ENCODE data around the gene BLNK. TPM values are rescaled to one million over a fixed set of nuclear protein-coding genes. Genes with fewer than 3 reads are reported as not detected.

BLNK gene
- total and polyA plus RNA-seq, 2 of the 13 experiments (the other 11 are each of a cell fraction or from before 2014, with no cell fraction given): not detected

GRCh38 chr10:96208946-96209345, 62.4 kb downstream of the BLNK start:
- Histone ChIP-seq H3K4me3 (replicated peaks in 1 of 3; ENCODE audit: insufficient read depth in 1 of 3, low read depth in 2 of 3, low read length in 3 of 3) (no peak overlapping the region), H2AFZ (ENCODE audit: low read length) (no peak overlapping the region), H3K27me3 (ENCODE audit: control insufficient read depth in 1 of 2, insufficient read depth in 2 of 2, low read length in 2 of 2) (peaks cover 2 to 4% of the 10 kb centered on the region in 2 experiments; a peak in 1 of 5 replicates), H3K9ac (ENCODE audit: insufficient read depth, low read depth, low read length) (no peak overlapping the region), H3K4me2 (ENCODE audit: low read depth, low read length) (no peak overlapping the region), H3K9me3 (ENCODE audit: low read length) (no peaks in the 10 kb centered on the region), H3K36me3 (replicated peaks in 1 of 2; ENCODE audit: control insufficient read depth in 1 of 2, insufficient read depth in 2 of 2, low read length in 2 of 2) (no peaks in the 10 kb centered on the region), H3K4me1 (ENCODE audit: insufficient read depth, low read length) (no peaks in the 10 kb centered on the region), H4K20me1 (ENCODE audit: insufficient read depth, low read length) (no peaks in the 10 kb centered on the region), H3K79me2 (ENCODE audit: insufficient read depth, low read length) (no peaks in the 10 kb centered on the region), H3K27ac (ENCODE audit: extremely low read length, insufficient read depth, low read length) (no peak overlapping the region)
- ChIA-PET CTCF (ENCODE audit: low intra/inter-chr PET ratio, low total read pairs) (no interaction called here), POLR2A (no interaction called here)
- ATAC-seq (no peak), DNase-seq (ENCODE audit: low spot score) (no peak), FAIRE-seq (no peak)
- intact Hi-C loops (cut with micrococcal nuclease; ENCODE audit: unreplicated experiment): no loop called here
- no TSS peak for BruUV-seq (replicated peaks)
- WGBS (ENCODE audit: low lambda C conversion rate): 23% methylated on average over 5 of the region's 5 CpGs
- in situ Hi-C loops (cut with HindIII; ENCODE audit: extremely low pct_ligation_motif_present, low pct_unique_long_range_greater_than_20kb): no loop called here
- TF ChIP-seq ZBTB26 (CRISPR knock-in tag; IDR thresholded peaks at IDR 0.05; ENCODE audit: borderline replicate concordance) (no peak), HDAC2 (CRISPR knock-in tag; IDR thresholded peaks at IDR 0.05) (no peak), ZGPAT (CRISPR knock-in tag; IDR thresholded peaks at IDR 0.05) (no peak), SP2 (CRISPR knock-in tag; IDR thresholded peaks at IDR 0.05) (no peak), ZNF331 (CRISPR knock-in tag; IDR thresholded peaks at IDR 0.05) (no peak), ZFP90 (CRISPR knock-in tag; IDR thresholded peaks at IDR 0.05; ENCODE audit: borderline replicate concordance) (no peak), ZNF530 (CRISPR knock-in tag; IDR thresholded peaks at IDR 0.05; ENCODE audit: low read depth) (no peak), ZNF567 (CRISPR knock-in tag; IDR thresholded peaks at IDR 0.05; ENCODE audit: borderline replicate concordance) (no peak)
- TF ChIP-seq, protein P1, sequence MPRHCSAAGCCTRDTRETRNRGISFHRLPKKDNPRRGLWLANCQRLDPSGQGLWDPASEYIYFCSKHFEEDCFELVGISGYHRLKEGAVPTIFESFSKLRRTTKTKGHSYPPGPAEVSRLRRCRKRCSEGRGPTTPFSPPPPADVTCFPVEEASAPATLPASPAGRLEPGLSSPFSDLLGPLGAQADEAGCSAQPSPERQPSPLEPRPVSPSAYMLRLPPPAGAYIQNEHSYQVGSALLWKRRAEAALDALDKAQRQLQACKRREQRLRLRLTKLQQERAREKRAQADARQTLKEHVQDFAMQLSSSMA (CRISPR knock-in tag; IDR thresholded peaks at IDR 0.05): no peak
- TF ChIP-seq, protein P2, sequence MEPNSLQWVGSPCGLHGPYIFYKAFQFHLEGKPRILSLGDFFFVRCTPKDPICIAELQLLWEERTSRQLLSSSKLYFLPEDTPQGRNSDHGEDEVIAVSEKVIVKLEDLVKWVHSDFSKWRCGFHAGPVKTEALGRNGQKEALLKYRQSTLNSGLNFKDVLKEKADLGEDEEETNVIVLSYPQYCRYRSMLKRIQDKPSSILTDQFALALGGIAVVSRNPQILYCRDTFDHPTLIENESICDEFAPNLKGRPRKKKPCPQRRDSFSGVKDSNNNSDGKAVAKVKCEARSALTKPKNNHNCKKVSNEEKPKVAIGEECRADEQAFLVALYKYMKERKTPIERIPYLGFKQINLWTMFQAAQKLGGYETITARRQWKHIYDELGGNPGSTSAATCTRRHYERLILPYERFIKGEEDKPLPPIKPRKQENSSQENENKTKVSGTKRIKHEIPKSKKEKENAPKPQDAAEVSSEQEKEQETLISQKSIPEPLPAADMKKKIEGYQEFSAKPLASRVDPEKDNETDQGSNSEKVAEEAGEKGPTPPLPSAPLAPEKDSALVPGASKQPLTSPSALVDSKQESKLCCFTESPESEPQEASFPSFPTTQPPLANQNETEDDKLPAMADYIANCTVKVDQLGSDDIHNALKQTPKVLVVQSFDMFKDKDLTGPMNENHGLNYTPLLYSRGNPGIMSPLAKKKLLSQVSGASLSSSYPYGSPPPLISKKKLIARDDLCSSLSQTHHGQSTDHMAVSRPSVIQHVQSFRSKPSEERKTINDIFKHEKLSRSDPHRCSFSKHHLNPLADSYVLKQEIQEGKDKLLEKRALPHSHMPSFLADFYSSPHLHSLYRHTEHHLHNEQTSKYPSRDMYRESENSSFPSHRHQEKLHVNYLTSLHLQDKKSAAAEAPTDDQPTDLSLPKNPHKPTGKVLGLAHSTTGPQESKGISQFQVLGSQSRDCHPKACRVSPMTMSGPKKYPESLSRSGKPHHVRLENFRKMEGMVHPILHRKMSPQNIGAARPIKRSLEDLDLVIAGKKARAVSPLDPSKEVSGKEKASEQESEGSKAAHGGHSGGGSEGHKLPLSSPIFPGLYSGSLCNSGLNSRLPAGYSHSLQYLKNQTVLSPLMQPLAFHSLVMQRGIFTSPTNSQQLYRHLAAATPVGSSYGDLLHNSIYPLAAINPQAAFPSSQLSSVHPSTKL (CRISPR knock-in tag; IDR thresholded peaks at IDR 0.05): no peak
